Muscle layer of duodenum (tissue), 2 donors: ENCODE measurements around the gene XBP1.

ENCODE experiments used
- H3K27ac ChIP-seq: one replicate; pipeline ENCODE4 v1.7.0; 2013; ENCODE audit warnings: mild to moderate bottlenecking, low read length
- H3K27me3 ChIP-seq: one replicate; pipeline ENCODE4 v1.7.0; 2013; ENCODE audit warnings: low read depth, mild to moderate bottlenecking, control low read depth, low read length
- H3K36me3 ChIP-seq, 2 donors: one replicate each; pipeline ENCODE4 v1.7.0; 2013; ENCODE audit warnings: low read length in 2 of 2, control low read depth in 1 of 2, mild to moderate bottlenecking in 1 of 2; ENCODE audit not compliant: insufficient read depth in 2 of 2, control insufficient read depth in 1 of 2
- H3K4me1 ChIP-seq, 2 donors: one replicate each; pipeline ENCODE4 v1.7.0; 2013; ENCODE audit warnings: low read length in 2 of 2, mild to moderate bottlenecking in 2 of 2, control low read depth in 1 of 2, moderate library complexity in 1 of 2; ENCODE audit not compliant: insufficient read depth in 2 of 2, control insufficient read depth in 1 of 2
- H3K4me3 ChIP-seq, 2 donors: one replicate each; pipeline ENCODE4 v1.7.0; 2013; ENCODE audit warnings: low read length in 2 of 2, low read depth in 1 of 2, mild to moderate bottlenecking in 1 of 2
- H3K9me3 ChIP-seq, 2 donors: one replicate each; pipeline ENCODE4 v1.7.0; 2013; ENCODE audit warnings: low read length in 2 of 2, control low read depth in 1 of 2, mild to moderate bottlenecking in 1 of 2; ENCODE audit not compliant: control insufficient read depth in 1 of 2
- donor health status: healthy.

XBP1 gene

DNA sequence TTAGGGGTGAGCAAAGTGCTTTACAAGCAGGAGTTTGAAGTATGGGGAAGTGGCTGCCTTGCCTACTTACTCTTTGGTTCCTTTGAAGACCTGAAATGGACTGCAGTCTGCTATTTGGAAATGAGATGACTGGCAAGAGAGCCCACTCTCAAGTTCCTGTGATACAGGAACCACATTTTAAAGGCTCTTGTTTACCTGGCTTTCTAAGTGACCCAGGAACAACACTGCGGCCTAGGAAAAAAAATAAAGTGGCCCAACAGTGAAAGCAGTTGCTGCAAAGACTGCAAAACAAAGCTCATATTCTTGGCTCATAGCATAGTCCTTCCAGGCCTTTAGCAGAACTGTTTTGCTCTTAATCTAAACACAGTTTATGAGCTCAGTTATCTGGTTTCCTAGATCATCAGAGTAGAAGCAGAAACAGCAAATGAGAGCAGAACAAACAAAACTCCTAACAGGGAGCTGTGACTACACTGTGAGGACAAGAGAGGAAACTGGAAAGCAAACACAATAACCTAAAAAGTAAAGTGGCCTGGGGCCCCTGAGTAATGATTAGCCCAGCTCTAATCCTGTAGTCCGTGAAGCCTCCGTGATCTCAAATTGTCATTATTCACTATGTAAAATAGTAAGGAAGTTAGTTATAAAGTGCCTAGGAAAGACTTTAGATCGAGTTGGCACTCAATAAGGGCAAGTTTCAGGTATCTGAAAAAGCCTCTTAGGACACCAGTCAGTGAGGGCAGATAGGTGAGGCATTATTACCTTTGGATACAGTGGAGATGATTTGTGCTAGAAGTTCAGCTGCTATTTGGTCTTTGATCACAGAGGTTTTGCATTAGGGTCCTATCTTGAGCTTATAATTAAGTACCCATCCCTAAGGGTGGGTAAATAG lies 16.3 kb downstream of the XBP1 start:
- no peaks in the 10 kb centered on the region for H3K4me1 ChIP-seq
- H3K9me3 ChIP-seq, result no peaks in the 10 kb centered on the region
- no peak overlapping the region for H3K4me3 ChIP-seq
- H3K27ac ChIP-seq, result peak overlapping the region; percentile 66
- no peaks in the 10 kb centered on the region for H3K27me3 ChIP-seq
- H3K36me3 ChIP-seq, result peaks cover 31 to 52% of the 10 kb centered on the region in 2 donors

GRCh38 chr22:28780296-28780695 lies 20.1 kb downstream of the XBP1 start:
- Histone ChIP-seq H3K4me1 (peaks cover 0 to 11% of the 10 kb centered on the region in 2 donors), H3K36me3 (peaks cover 12 to 38% of the 10 kb centered on the region in 2 donors), H3K4me3 (no peak overlapping the region), H3K27me3 (no peaks in the 10 kb centered on the region), H3K9me3 (no peaks in the 10 kb centered on the region), H3K27ac (no peak overlapping the region)

- peaks cover 11 to 34% of the 10 kb centered on the region in 2 donors for H3K36me3 ChIP-seq
- H3K4me1 ChIP-seq, result peaks cover 0 to 12% of the 10 kb centered on the region in 2 donors
- no peak overlapping the region for H3K4me3 ChIP-seq
- no peaks in the 10 kb centered on the region for H3K27me3 ChIP-seq
- no peaks in the 10 kb centered on the region for H3K9me3 ChIP-seq
- no peak overlapping the region for H3K27ac ChIP-seq
Measured at GRCh38 chr22:28779833-28780232, 20.5 kb downstream of the XBP1 start.

DNA sequence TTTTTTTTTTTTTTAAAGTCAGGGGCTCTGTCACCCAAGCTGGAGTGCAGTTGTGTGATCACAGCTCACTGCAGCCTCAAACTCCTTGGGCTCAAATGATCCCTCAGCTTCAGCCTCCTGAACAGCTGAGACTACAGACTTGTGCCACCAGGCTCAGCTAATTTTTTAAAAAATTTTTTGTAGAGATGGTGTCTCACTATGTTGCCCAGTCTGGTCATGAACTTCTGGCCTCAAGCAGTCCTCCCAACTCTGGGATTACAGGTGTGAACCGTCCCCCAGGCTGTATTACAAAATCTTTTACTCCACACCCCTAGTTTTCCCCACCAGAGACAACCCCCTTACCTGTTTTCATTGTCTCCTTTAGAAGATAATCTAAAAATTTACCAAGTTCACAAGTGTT lies 26.0 kb downstream of the XBP1 start:
- Histone ChIP-seq H3K9me3 (no peaks in the 10 kb centered on the region), H3K27ac (no peak overlapping the region), H3K4me3 (peak overlapping the region in 1 of 2 donors; percentile 74)

GRCh38 chr22:28773461-28773867 lies 26.9 kb downstream of the XBP1 start:
- Histone ChIP-seq H3K4me3 (peak overlapping the region; percentile 72 to 74), H3K27me3 (no peaks in the 10 kb centered on the region), H3K4me1 (peaks cover 0 to 20% of the 10 kb centered on the region in 2 donors), H3K36me3 (peaks cover 0 to 8% of the 10 kb centered on the region in 2 donors), H3K9me3 (no peaks in the 10 kb centered on the region), H3K27ac (peak overlapping the region; percentile 85)

More for the DNA sequence above, 26.0 kb downstream of the XBP1 start:
- H3K4me1 ChIP-seq, result peaks cover 0 to 25% of the 10 kb centered on the region in 2 donors
- H3K36me3 ChIP-seq, result peaks cover 0 to 8% of the 10 kb centered on the region in 2 donors
- H3K27me3 ChIP-seq, result no peaks in the 10 kb centered on the region

DNA sequence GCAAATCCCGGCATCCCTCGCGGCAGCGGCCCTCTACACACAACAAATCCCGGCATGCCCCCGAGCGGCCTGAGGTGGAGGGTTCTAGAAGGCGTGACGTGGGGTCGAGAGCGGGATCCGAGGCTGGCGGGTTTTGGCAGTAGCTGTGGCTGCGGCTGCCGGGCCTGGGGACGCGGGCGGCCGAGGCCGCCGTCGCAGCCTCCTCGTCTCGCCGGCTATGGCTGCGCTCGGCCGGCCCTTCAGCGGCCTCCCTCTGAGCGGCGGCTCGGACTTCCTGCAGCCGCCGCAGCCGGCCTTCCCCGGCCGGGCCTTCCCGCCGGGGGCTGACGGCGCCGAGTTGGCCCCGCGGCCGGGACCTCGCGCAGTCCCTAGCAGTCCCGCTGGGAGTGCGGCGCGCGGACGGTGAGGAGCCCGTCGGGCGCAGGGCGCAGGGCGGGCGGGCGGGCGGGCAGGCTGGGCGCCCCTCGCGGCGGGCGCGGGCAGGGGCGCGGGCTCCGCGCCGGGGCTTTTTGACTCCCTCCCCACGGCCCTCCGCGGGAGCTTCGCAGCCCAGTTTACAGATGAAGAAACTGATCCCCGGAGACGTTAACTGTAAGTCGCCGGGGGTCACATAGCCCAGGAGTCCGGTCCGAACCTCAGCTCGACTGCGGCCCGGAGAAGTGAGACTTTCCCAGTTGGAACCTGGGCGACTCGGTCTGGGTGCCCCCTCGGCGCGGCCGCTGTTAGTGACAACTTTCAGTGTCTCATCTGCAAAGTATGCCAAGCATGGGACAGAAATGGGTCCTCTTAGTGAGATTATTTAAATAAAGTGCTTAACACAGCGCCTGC lies 27.5 kb downstream of the XBP1 start, which contains the start of gene CCDC117:
CCDC117 (plus strand) TSS at position 63 of the 828 bp plus-strand sequence; CDS start at position 218, 155 bp downstream.
- peaks cover 0 to 20% of the 10 kb centered on the region in 2 donors for H3K4me1 ChIP-seq

DNA sequence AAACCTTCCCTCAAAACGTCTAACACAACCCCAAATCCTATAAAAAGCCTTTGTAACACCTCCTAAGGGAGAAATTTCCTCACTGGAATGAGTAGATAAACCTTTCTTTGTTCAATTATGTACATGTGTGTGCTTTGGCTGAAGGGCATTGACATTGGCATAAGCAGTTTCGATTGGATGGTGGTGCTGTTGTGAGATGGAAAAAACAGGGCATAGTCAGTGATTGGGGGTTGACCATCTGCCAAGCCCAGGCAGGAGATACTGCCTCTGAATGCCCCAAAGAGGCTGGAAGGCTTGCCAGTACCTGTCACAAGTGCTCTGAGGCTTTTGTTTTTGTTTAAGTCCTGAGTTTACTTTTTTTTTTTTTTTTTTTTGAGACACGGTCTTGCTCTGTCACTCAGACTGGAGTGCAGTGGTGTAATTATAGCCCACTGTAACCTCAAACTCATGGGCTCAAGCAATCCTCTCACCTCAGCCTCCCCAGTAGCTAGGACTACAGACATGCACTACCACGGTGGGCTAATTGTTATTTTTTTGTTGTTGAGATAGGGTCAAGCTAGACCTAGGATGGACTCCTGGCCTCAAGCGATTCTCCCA lies 29.1 kb downstream of the XBP1 start:
- Histone ChIP-seq H3K9me3 (no peaks in the 10 kb centered on the region), H3K4me3 (no peak overlapping the region), H3K4me1 (peaks cover 0 to 15% of the 10 kb centered on the region in 2 donors), H3K27me3 (no peaks in the 10 kb centered on the region), H3K36me3 (peaks cover 0 to 8% of the 10 kb centered on the region in 2 donors), H3K27ac (no peak overlapping the region)

More for the DNA sequence above, 27.5 kb downstream of the XBP1 start, which contains the start of gene CCDC117:
- Histone ChIP-seq H3K9me3 (no peaks in the 10 kb centered on the region), H3K27me3 (no peaks in the 10 kb centered on the region), H3K36me3 (peaks cover 0 to 8% of the 10 kb centered on the region in 2 donors), H3K4me3 (peak within 1 kb of the TSS; percentile 72 to 74), H3K27ac (peak within 1 kb of the TSS; percentile 85)

DNA sequence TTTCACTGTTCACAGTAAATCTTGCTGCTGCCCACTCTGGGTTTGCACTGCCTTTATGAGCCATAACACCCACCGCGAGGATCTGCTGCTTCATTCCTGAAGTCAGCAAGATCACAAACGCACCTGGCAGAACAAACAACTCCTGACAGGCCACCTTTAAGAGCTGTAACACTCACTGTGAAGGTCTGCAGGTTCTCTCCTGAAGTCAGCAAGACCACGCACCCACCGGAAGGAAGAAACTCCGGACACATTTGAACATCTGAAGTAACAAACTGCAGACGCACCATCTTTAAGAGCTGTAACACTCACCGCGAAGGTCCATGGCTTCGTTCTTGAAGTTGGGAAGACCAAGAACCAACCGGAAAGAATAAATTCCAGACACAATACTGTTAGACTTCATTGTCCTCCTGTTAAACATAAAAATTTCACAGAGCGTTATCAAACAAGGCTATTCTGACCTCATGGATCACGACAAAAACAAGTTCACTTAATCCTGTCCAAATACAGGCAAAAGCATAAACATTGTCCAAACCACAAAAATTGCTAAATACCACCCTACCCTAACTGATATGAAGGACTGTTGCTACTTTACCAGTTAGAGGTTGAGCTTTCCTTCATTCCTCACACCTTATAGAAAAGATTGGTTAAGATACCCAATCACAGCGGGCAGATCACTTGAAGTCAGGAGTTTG lies 30.8 kb downstream of the XBP1 start:
- H3K27me3 ChIP-seq, result no peaks in the 10 kb centered on the region
- H3K4me3 ChIP-seq, result no peak overlapping the region
- peaks cover 0 to 8% of the 10 kb centered on the region in 2 donors for H3K36me3 ChIP-seq
- H3K4me1 ChIP-seq, result peaks cover 0 to 10% of the 10 kb centered on the region in 2 donors
- H3K27ac ChIP-seq, result no peak overlapping the region
- H3K9me3 ChIP-seq, result no peaks in the 10 kb centered on the region

- no peaks in the 10 kb centered on the region for H3K27me3 ChIP-seq
- H3K4me1 ChIP-seq, result peaks cover 0 to 3% of the 10 kb centered on the region in 2 donors
- H3K4me3 ChIP-seq, result no peak overlapping the region
- peaks cover 0 to 8% of the 10 kb centered on the region in 2 donors for H3K36me3 ChIP-seq
- no peaks in the 10 kb centered on the region for H3K9me3 ChIP-seq
- H3K27ac ChIP-seq, result no peak overlapping the region
Measured at GRCh38 chr22:28768701-28769393, 31.5 kb downstream of the XBP1 start.

GRCh38 chr22:28766628-28767027 lies 33.7 kb downstream of the XBP1 start:
- H3K4me1 ChIP-seq, result no peaks in the 10 kb centered on the region
- no peak overlapping the region for H3K4me3 ChIP-seq
- no peaks in the 10 kb centered on the region for H3K27me3 ChIP-seq
- H3K36me3 ChIP-seq, result no peaks in the 10 kb centered on the region
- no peaks in the 10 kb centered on the region for H3K9me3 ChIP-seq
- H3K27ac ChIP-seq, result no peak overlapping the region
